ENCODE measurements around the gene PRKRA. TPM values are rescaled to one million over a fixed set of nuclear protein-coding genes. Genes with fewer than 3 reads are reported as not detected.
"Not testable (repeated sequence)": the region's sequence is repeated elsewhere in the genome, so short reads cannot be mapped to it uniquely, and the experiment has no call there.

Gene PRKRA
- total RNA-seq, 1 experiment from 2014 or later: 96.2 TPM

DNA sequence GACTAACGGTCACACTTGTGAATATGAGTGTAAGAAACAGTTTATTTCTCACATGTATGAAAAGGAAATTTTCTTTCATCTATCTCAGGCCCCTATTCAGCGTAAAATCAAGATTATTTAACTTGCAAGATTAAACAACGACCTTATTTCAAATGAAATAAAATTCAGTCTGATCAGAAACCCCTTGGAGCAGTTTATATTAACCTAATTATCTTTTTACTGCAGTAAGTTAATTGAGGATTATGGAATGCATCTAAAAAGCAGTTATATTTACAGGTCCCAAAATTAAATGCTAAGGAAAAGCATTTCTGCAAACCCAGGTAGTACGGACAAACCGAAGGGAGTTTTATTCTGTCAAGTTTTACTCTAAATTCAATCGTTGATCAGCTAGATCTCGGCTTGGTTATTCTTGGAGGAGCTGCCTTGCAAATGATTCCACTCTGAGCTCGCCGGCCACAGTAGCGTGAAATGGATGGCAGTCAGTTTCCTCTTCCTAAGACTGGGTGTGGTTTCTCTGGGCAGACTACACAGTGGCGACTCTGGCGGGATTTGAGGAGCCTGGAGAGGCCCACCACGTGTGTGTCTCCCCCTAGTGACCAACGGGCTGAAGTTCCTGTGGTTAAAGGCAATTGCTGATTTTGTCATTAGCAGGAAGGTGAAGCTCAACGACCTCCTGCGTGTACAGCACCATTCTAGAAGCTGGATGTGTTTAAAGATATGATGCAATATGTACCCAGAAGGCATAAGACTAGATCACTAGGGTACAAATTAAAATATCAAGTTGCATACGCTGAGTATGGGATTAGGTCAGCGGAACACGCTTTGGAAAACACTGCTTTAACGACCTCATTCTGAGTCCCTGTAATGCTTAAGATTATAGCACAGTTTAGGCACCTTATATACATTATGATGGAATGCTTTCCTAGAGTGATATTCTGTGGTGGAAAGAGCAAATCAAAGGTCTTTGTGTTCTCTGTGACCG lies 36.4 kb downstream of the PRKRA start:
- DNase-seq (ENCODE audit: low read depth): peak; percentile 97

DNA sequence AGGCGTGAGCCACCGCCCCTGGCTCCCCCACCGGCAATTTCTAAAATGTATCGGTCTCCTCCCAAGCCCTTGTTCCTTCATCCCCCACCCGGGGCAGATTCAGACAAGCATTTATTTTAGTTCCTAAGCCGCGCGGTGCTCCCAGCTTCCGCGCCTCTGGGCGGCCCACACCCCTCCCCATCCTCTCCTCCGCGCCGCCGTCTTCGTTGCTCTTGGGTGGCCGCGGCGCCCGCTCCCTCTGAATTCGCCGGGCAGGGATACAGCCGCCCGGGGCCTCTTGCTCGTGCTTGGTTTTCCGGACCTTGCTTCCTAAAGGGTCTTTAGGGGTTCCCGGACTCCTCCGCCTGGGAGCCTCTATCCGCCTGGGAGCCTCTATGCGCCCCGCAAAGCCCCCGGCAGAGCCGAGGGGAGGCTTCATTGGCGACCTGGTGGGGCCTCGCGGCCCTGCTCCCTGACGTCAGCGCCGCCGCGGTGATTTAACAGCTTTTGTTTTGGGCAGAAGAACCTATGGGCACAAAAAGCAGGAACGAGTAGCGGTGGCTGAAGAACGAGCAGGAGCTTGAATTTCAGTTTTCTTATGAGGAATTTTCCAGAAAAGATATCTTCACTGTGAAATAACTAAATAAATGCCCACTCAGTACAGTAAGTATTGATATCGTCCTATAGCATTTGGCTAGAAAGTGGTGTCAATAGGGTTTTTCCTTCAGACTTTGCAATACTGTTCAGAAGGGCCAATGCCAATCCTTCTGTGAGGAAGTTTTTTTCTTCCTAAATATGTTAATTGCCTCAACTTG lies 37.3 kb downstream of the PRKRA start:
- peak; percentile 84 for DNase-seq (ENCODE audit: low read depth)

DNA sequence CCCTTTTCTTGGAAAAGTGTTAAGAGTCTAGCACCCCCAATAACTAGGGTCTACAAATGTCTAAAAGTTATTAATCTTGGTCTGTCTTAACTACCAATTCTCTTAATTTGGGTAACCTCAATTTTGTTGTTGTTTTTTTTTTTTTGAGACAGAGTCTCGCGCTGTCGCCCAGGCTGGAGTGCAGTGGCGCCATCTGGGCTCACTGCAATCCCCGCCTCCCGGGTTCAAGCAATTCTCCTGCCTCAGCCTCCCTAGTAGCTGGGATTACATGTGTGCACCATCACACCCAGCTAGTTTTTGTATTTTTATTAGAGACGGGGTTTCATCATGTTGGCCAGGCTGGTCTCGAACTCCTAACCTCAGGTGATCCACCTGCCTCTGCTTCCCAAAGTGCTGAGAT lies 38.5 kb downstream of the PRKRA start:
- DNase-seq (ENCODE audit: low read depth): not testable (repeated sequence)

DNA sequence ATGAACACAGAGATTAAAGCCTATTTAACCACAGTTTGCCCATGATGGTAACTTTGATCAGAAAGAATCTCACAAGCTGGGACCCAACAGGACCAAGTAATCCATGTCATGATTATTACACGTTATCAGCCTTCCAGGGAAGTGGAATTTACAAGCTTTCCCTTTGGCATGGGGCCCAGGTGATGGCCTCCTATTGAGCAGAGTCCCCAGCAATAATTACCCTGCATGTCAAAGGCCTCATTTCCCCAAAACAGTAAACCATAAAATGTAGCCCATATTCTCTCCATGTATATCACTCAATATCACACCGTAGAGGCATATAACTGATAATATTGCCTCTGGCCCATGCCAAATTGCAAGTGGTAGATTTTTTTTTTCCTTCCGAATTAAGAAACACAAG lies 38.9 kb downstream of the PRKRA start:
- no peak for DNase-seq (ENCODE audit: low read depth)

DNA sequence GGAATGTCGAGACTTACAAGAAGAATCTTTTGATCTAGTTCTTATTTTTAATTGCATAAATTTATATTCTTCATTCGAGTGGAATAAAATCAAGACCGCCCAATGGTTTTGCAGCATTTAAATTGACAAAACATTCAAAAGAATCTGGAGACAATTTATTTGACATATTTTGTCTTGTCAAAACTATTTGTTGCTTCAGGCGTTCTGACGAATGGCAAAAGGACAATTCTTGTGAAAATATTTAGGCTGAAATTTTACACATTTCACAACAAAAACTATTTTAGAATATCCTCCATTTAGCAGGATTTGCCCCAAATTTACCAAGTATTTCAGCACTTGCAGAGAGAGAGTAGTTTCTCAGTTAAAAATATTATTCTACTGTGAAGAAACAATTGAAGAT lies 41.7 kb downstream of the PRKRA start:
- DNase-seq (ENCODE audit: low read depth): no peak

DNA sequence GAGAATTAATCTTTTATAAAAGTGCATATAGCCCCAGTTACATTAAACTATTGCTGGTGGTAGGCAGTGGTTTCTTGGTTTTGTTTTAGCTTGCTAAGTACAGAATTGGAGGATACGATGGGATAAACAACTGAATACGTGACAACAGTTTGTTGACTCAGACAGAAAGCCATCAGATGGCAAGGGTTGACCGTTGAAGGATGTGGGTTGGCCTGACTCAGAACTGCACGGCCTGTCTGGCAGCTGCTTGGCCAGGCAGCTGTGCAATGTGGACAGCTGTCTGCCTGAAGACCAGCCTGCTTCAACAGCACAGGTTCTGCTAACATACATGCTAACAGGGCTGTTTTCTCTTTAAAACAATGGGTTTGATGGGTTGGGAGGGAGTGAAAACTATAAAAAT lies 46.6 kb downstream of the PRKRA start:
- peak; percentile 96 for DNase-seq (ENCODE audit: low read depth)

DNA sequence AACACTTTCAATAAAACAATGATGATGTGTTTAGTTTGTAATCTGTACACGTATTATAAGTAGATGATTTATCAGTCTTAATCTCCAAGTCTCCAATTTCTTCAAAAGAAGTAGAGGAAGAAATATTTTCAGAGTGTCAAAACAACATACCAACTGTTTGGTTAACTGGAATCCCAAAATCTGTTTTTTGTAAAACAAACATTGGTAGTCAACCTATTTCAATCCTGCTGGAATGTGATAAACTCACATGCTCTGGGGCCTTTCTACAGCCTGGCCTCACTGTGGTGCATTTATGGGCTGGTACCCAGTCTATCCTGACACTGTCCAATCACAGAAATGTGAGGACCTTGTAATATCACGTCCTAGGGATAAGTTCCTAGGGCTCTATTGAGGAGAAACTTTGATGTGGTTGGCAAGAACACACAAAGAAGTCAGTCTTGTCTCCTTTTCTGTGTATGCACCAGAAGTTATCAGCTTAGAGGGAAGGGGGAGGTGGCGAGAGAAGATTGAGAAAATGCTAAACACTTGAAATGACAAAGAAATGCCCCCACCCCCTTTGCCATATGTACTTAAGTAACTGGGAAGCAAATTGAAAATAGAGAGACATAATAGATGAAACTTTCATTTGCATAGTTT lies 47.2 kb downstream of the PRKRA start:
- DNase-seq (ENCODE audit: low read depth): peak; percentile 77

DNA sequence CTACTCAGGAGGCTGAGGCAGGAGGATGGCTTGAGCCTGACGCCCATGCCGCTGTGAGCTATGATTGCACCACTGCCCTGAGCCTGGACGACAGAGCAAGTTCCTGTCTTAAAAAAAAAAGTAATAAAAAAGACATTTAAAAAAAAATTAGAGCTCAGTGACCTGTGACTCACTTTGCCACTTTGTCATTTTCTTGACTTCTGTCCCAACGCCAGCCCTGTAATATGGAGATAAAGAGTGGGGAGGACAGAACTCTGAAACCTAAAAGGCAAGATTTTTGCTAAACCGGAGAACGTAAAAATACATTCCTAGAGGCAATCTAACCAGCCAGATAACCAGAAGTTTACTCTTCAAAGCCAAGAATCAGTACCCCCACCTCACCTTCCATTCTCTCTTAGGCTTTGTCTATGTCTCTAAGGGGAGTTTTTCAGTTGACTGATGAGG lies 49.0 kb downstream of the PRKRA start:
- no peak for DNase-seq (ENCODE audit: low read depth)

DNA sequence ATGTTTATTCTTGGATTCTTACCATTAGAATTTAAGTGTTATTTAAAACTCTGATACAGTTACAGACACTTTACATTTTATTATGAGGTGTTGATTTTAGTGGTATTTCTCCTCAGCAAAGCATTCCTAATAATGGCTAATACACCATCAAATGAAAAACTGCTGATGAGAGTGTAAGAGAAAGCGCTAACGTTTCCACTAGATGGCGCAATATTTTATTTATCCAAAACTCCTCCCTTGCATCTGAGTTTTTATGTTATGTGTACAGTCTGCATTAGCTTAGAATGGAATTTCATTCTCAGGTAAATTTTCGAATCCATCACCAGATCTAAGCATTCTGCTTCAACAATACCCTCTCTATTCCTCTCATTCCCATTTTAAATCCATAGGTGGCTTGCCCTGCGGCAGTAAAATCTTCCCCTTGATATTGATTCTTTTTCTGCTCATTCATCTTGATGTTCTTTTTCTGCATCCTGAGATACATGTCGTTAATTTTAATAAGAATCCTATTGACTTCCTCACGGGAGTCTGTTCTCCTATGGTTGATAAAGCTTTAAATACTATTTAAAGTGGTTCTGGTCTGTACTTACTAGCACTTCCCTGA lies 53.9 kb downstream of the PRKRA start:
- peak; percentile 60 for DNase-seq (ENCODE audit: low read depth)

DNA sequence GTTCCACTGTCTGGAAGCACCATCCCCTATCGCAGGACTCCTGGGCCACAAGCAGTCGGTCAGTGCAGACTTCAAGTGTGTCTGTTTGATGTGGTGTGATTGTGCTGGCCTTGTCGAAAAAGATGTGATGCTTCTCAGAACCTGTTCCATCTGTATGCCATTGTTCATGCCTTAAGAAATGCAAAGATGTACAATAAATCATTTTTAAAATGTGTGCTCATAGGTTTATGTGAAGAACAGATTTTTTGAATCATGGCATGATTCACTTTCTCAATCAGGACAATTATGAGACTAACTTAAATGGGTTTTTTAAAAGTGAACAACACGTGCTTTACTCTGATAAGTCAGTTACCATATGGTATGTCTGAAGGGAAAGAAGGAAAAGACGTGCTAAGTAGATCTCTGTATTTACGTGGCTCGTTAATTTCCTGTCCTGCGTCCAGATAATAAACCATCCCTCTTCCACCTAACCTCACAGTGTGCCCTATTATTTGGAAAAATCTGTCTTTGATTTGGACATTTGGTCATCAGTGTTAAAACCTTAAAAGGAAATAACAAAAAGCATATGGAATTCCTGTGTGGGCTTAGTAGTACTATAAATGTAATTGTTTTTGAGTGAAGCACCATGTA lies 54.9 kb downstream of the PRKRA start:
- DNase-seq (ENCODE audit: low read depth): no peak

DNA sequence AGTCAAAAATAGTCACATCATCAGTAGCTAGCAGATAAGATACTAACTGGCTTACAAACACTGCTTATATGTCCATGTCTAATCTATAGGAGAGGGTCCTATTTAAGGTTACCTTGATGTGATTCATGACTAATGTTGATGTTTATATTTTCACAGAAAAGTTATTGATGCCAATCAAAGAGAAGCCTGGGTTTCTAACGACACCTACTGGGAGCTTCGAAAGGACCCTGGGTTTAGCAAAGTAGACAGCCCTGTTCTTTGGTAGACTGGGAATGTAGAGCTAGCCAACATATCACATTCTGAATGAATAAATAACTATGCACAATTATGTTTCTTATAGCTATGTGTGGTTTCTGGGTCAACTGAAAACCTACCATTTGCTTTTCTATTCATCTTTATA lies 55.7 kb downstream of the PRKRA start:
- DNase-seq (ENCODE audit: low read depth): no peak

DNA sequence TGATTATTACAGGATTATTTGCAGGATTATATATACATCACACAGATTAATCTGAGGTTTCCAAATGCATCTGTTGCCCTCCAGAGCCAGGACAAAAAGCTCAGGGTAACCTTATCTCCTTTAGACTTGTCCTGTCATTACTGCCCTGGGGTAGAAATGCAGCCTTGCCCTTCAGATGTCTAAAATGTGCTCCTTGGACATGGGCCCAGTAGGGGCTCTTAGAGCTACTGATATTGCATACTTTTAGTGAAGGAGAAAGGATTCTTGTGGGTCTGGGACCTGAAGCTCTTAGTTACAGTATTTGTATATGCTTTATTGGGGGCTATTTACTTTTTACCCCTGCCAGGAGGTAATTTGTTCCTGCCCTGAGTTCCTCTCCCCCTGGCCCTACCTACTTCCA lies 56.1 kb downstream of the PRKRA start:
- DNase-seq (ENCODE audit: low read depth): no peak

DNA sequence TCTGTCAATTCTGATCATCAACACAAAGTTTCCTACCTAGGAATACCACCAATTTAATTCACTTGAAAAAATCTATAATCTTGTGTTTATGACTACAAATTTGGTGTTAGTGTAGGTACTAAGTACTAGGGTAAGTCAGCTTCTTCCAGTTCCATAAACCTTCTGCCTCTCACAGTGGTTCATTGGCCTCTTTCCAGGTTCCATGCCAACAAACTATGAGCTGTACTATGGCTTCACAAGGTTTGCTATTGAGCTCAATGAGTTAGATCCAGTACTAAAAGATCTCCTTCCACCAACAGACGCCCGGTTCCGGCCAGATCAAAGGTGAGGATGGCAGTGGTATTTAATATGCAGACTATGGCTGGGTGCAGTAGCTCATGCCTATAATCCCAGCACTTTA lies 58.8 kb downstream of the PRKRA start:
- DNase-seq (ENCODE audit: low read depth): peak; percentile 51

DNA sequence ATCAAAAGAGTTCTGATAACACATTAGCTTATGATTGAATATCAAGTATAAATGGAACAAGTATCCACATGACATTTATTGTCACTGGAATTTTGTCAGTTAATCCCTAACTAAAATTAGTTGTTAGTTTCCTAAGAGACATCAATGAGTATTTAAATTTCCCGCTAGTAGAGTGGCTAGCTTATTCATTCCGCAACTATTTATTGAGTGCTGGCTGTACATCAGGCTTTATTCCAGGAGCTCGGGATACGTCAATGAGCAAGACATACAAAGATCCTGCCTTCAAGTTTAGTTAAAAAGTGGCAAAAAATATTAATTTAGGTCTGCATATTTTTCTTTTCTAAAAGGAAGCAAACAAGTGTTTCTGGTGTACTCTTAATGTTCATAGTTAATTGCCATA lies 59.3 kb downstream of the PRKRA start:
- no peak for DNase-seq (ENCODE audit: low read depth)

DNA sequence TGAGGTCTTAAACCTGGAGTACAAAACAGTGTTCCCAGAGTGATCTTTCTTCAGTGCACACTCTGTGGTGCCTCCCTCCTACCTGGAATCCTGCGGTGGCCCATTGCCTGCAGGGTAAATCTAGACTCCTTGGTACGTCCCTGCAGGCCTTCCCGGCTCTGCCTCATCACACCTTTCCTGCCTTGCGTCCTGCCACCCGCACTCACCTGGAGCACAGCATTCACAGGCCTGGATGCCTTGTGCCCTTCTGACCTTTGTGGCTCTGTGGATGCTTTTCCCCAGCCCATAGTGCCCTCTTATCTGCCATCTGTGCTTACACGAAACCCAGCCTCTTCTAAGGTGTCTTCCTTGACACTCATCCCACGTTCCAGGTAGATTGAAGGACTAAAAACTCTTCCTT lies 62.7 kb downstream of the PRKRA start:
- DNase-seq (ENCODE audit: low read depth): no peak

DNA sequence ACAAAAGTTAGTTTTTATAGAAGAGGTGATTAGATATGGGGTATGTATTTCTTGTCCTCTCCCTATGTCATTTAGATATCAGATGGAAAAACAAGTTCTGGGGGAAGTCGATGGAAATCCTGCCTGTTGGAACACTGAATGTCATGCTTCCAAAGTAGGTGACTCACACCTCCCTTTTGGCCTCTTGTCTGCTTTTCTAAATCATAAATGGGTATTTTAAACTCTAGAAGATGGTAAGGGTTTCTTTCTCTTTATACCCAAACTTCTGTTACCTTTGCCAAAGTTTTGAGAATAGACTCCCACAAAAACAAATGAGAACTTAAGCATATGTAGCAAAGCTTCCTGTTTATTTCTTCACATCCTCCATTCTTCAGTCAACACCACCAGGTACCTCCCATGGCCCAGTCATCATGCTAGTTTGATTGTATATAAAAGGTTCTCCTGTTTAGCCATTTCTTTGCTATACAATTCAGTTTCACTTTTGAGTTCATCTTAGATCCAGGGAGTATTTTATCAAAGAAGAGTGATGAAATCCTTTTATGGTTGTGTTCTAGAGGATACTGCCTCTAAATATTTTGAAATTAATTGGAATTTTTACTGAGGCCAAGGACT lies 63.9 kb downstream of the PRKRA start:
- no peak for DNase-seq (ENCODE audit: low read depth)

DNA sequence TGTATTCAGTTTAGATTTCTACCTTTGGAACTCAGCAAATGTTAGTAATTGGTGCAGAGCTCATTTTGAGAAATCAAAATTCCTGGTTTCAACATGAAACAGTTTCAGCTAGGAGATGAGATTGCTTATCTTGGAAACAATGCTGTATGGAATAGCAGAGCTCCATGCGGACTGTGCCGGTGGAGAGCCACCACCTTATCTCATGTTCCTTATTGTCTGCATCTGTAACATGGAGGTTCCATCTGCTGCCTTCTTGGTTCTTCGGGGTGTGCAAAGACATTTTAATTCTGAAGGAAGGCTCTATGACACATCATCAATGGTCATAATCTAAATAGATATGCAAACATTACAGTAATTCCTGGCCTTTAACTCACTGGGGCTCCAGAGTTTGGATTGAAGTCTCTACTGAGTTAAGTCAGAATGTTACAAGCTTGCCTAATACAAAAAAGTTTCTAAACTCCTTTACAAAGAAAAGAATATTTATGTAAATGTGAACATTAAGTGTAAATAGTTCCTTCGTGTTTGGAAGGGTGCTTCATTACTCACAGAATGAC lies 65.3 kb downstream of the PRKRA start:
- DNase-seq (ENCODE audit: low read depth): no peak

DNA sequence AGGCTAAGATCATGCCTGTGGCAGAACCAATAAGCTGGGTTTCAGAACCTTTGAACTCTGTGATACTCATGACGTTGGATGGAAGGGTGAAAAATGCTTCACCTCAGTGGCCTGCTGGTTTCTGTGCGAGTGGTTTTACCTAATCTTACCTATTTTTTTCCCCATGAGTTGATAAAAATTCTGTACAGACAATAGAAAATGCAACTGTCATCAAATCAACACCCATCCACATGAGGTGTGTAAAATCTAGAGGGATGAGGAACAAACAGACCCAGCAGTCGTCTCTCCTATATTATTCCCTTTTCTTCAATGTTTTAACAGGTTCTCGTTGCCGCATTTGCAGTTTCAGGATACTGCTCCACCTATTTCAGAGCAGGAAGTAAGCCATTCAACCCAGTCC lies 67.3 kb downstream of the PRKRA start:
- DNase-seq (ENCODE audit: low read depth): no peak
